ENCODE measurements around the gene STPG1.

STPG1 gene

DNA sequence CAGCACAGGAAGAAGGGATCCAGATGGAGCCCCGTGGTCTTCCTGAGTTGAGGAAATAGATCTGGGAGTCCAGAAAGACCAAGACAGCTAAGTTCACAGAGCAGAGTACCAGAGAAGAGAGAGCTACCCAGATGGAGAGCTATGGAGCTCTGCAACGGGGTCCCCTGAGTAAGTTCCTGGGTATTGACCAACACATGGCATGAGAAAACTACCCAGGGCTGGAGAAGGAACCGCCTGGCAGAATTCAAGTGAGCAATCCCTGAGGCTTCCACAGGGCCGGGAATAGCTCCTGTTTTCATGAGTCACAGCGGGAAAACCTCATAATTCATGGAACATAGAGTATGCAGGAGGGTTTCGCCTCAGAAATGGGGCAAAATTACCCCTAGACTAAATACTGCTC, 19.7 kb downstream of the STPG1 start:
- H3K4me1 Mint-ChIP-seq = peaks cover 34% of the 10 kb centered on the region
- no peak for DNase-seq (ENCODE audit: low spot score in 2 of 2)
- H3K9me3 Mint-ChIP-seq = no peaks in the 10 kb centered on the region
- no peaks in the 10 kb centered on the region for H3K27me3 Mint-ChIP-seq
- no peak for ATAC-seq (ENCODE audit: low read depth)
- H3K27ac Mint-ChIP-seq = peak overlapping the region; percentile 98
- peaks cover 4% of the 10 kb centered on the region for H3K36me3 Mint-ChIP-seq
- H3K4me3 Mint-ChIP-seq = no peak overlapping the region

DNA sequence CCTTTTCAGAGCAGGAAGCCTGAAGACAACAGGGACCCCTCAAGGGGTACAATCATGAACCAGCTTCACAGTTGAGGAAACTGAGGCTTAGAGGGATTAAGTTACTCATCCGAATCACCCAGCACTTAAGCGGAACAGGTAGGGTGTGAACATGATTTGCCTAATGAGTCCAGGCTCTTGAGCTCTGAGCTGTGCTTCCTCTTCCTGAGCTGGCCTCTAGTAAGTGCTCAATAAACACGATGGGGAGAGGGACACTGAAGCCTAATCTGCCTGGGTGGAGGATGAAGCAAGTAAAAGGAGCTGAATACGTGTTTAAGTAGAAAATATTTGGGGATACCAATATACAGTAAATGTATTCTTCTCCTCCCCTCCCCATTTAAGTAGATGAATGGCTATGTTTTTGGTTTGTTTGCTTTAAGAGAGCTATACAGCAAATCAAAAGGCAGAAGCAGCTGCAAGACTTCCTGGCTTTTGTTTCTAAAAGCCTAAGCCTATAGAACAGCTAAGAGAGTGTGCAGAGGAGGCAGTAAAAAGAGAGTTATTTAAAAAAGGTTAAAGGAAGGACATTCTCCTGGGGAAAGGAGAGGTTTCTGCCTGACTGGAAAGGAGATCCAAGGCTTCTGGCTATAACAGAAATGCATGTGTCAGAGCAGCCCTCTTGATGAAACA, 20.5 kb downstream of the STPG1 start:
- H3K4me3 Mint-ChIP-seq = peak overlapping the region; percentile 42
- ATAC-seq (ENCODE audit: low read depth) (peak; percentile 54), DNase-seq (ENCODE audit: low spot score in 2 of 2) (peak in 1 of 2 donors; percentile 22)
- no peaks in the 10 kb centered on the region for H3K27me3 Mint-ChIP-seq
- peak overlapping the region; percentile 98 for H3K27ac Mint-ChIP-seq
- peaks cover 34% of the 10 kb centered on the region for H3K4me1 Mint-ChIP-seq
- H3K36me3 Mint-ChIP-seq = peaks cover 4% of the 10 kb centered on the region
- no peaks in the 10 kb centered on the region for H3K9me3 Mint-ChIP-seq

DNA sequence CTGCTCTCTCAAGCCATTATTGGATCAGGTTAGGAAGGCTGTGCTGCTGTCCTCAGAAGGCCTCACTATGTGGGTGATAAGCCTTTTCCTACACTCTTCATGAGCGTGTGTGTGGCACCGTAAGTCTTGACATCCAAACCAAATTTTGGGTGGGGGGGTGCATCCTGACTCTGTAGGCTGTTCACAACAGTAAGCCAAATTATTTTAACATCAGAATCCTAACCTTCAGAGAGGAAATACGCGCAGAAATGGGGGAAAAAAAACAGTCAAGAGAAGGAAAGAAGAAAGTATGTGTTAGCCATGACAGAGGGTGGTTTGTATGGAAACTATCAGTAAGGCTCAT, 21.0 kb downstream of the STPG1 start:
- H3K4me1 Mint-ChIP-seq = peaks cover 34% of the 10 kb centered on the region
- DNase-seq (ENCODE audit: low spot score in 2 of 2) (no peak), ATAC-seq (ENCODE audit: low read depth) (peak; percentile 12)
- peaks cover 6% of the 10 kb centered on the region for H3K36me3 Mint-ChIP-seq
- H3K27ac Mint-ChIP-seq = peak overlapping the region; percentile 98
- H3K4me3 Mint-ChIP-seq = peak overlapping the region; percentile 84
- H3K27me3 Mint-ChIP-seq = no peaks in the 10 kb centered on the region
- H3K9me3 Mint-ChIP-seq = no peaks in the 10 kb centered on the region

GRCh38 chr1:24391882-24392603, 21.5 kb downstream of the STPG1 start:
- no peaks in the 10 kb centered on the region for H3K9me3 Mint-ChIP-seq
- peak overlapping the region; percentile 98 for H3K27ac Mint-ChIP-seq
- H3K4me3 Mint-ChIP-seq = peak overlapping the region; percentile 84
- no peaks in the 10 kb centered on the region for H3K27me3 Mint-ChIP-seq
- H3K36me3 Mint-ChIP-seq = peaks cover 6% of the 10 kb centered on the region
- DNase-seq (ENCODE audit: low spot score in 2 of 2) (peak; percentile 57 to 65), ATAC-seq (ENCODE audit: low read depth) (peak; percentile 67)
- H3K4me1 Mint-ChIP-seq = peaks cover 34% of the 10 kb centered on the region

DNA sequence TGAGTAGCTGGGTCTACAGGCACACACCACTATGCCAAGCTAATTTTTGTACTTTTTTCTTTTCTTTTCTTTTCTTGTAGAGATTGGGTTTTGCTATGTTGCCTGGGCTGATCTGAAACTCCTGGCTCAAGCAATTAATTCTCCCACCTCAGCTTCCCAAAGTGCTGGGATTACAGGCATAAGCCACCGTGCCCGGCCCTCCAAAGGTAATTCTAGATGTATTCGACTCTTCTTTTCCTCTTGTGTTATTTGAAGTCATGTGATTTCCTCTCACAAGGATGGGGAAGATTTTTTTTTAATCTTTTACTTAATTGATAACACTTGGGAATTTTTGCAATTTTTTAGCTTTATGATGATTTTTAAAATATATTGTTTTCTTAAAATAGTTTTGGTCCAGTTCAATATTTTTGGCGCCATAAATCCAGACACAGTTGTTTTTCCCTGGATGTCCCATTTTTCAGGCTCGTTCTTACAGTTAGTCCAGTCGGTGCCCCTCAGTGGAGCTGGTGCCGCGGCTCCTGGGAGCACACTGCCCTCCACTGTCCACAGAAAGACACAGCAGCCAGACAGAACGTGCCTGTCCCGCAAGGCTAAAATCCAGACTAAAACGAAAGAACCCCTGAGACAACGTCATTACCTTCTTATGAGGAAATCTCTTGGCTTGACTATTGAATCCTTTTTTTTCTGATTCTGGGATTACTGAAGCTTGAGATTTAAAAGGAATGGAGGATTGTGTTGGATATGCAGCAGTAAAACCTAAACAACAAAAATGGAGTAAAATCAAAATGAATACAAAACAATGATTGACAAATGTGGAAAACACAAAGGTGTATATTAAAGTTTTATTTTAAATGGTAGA, 22.4 kb downstream of the STPG1 start:
- peaks cover 10% of the 10 kb centered on the region for H3K36me3 Mint-ChIP-seq
- H3K27ac Mint-ChIP-seq = peak overlapping the region; percentile 98
- DNase-seq (ENCODE audit: low spot score in 2 of 2) (peak; percentile 54 to 65), ATAC-seq (ENCODE audit: low read depth) (peak; percentile 63)
- peak overlapping the region; percentile 84 for H3K4me3 Mint-ChIP-seq
- H3K27me3 Mint-ChIP-seq = no peaks in the 10 kb centered on the region
- no peaks in the 10 kb centered on the region for H3K9me3 Mint-ChIP-seq
- peaks cover 34% of the 10 kb centered on the region for H3K4me1 Mint-ChIP-seq

DNA sequence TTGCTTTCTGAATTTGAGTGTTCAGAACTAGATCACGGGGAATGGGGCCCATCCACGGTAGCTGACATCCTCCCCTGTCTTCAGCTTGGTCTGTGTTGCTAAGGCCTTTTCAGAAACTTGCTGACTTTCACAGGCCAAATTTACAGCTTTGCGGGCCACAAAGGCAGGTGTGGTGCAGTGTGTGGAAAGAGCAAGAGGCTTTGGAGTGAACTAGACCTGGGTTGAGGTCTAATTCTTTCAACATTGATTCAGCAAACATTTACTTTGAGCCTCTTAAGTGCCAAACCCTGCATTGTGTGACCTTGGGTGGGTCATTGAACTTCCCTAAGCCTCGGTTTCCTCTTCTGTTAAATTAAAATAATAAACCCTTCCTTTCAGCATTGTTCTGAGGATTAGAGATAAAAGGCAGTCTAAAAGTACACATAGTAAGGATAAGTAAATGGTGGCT, 24.3 kb downstream of the STPG1 start:
- Mint-ChIP-seq H3K27me3 (no peaks in the 10 kb centered on the region), H3K4me1 (peaks cover 38% of the 10 kb centered on the region), H3K9me3 (no peaks in the 10 kb centered on the region), H3K27ac (no peak overlapping the region), H3K36me3 (peaks cover 10% of the 10 kb centered on the region), H3K4me3 (no peak overlapping the region)
- DNase-seq (ENCODE audit: low spot score in 2 of 2) = no peak
- ATAC-seq (ENCODE audit: low read depth) = no peak

- H3K4me1 Mint-ChIP-seq = peaks cover 36% of the 10 kb centered on the region
- H3K27me3 Mint-ChIP-seq = no peaks in the 10 kb centered on the region
- peaks cover 10% of the 10 kb centered on the region for H3K36me3 Mint-ChIP-seq
- no peaks in the 10 kb centered on the region for H3K9me3 Mint-ChIP-seq
- H3K4me3 Mint-ChIP-seq = no peak overlapping the region
- no peak for ATAC-seq (ENCODE audit: low read depth)
- no peak overlapping the region for H3K27ac Mint-ChIP-seq
- no peak for DNase-seq (ENCODE audit: low spot score in 2 of 2)
These were observed 25.2 kb downstream of the STPG1 start for GRCh38 chr1:24388331-24388885.

GRCh38 chr1:24387636-24388175, 25.9 kb downstream of the STPG1 start:
- no peak overlapping the region for H3K4me3 Mint-ChIP-seq
- H3K27me3 Mint-ChIP-seq = no peaks in the 10 kb centered on the region
- no peak overlapping the region for H3K27ac Mint-ChIP-seq
- peaks cover 29% of the 10 kb centered on the region for H3K4me1 Mint-ChIP-seq
- DNase-seq (ENCODE audit: low spot score in 2 of 2) = no peak
- H3K36me3 Mint-ChIP-seq = peaks cover 12% of the 10 kb centered on the region
- ATAC-seq (ENCODE audit: low read depth) = no peak
- H3K9me3 Mint-ChIP-seq = no peaks in the 10 kb centered on the region

DNA sequence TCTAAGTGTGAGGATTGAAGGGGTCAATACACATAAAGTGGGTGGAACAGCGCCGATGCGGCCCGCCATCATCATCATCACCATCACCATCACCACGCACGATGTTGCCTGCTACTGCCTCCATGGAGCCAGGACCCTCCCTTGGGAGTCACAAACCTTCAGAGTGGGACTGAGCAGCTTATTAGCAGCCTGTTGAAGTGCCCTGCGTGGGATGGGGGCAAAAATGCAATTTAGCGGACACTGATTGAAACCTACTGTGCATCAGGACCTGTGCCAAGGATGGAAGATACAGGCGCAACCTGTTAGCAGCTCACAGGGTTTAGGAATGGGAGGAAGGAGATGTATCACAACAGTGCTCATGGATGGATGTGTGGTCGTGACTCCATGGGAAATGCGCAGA, 26.7 kb downstream of the STPG1 start:
- H3K9me3 Mint-ChIP-seq = no peaks in the 10 kb centered on the region
- H3K4me1 Mint-ChIP-seq = peaks cover 22% of the 10 kb centered on the region
- no peak overlapping the region for H3K4me3 Mint-ChIP-seq
- DNase-seq (ENCODE audit: low spot score in 2 of 2) (no peak), ATAC-seq (ENCODE audit: low read depth) (no peak)
- H3K27me3 Mint-ChIP-seq = no peaks in the 10 kb centered on the region
- H3K27ac Mint-ChIP-seq = no peak overlapping the region
- peaks cover 12% of the 10 kb centered on the region for H3K36me3 Mint-ChIP-seq

- H3K4me1 Mint-ChIP-seq = peaks cover 16% of the 10 kb centered on the region
- no peak overlapping the region for H3K27ac Mint-ChIP-seq
- H3K4me3 Mint-ChIP-seq = no peak overlapping the region
- DNase-seq (ENCODE audit: low spot score in 2 of 2) (no peak), ATAC-seq (ENCODE audit: low read depth) (no peak)
- H3K27me3 Mint-ChIP-seq = no peaks in the 10 kb centered on the region
- peaks cover 12% of the 10 kb centered on the region for H3K36me3 Mint-ChIP-seq
- no peaks in the 10 kb centered on the region for H3K9me3 Mint-ChIP-seq
These were observed 27.3 kb downstream of the STPG1 start for GRCh38 chr1:24386241-24386640.

DNA sequence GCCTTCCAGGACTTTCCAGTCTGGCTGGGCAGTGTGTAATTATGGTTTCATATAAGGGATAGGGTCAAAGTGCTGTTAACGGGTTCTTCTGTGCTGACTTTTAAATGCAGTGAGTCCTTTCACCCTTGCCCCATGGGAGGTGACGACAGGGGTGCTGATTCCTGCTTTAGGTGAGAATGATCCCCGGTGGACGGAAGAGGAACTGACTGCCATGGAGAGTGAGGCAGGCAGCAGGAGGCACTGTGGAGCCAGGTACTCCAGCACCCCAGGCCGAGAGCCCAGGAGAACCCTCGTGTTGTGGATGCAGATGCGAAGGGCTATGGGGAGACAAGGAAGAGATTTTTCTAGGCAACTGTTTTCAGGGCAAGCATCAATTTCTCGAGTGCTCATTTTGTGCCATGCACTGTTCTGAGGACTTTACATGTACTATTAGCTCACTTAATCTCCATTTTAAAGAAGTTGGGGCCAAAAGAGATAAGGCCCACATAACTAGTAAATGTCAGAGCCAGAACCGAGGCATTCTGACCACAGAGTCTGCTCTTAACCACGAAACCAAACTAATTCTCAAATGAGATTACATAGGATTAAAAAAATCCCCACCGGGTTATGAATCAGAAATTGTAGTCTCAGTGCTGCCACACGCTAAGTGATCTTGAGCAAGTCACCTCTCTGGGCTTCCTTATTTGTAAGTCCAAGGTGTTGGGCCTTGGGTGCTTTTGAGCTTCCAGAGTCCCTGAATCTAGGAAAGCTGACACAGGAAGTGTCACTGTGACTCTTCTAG, 28.2 kb downstream of the STPG1 start:
- Mint-ChIP-seq H3K36me3 (peaks cover 11% of the 10 kb centered on the region), H3K27me3 (no peaks in the 10 kb centered on the region), H3K27ac (peak overlapping the region; percentile 81), H3K4me3 (no peak overlapping the region), H3K9me3 (no peaks in the 10 kb centered on the region), H3K4me1 (peaks cover 15% of the 10 kb centered on the region)
- no peak for DNase-seq (ENCODE audit: low spot score in 2 of 2)
- peak; percentile 23 for ATAC-seq (ENCODE audit: low read depth)

GRCh38 chr1:24384251-24385090, 29.1 kb downstream of the STPG1 start:
- H3K36me3 Mint-ChIP-seq = peaks cover 9% of the 10 kb centered on the region
- peak; percentile 94 for ATAC-seq (ENCODE audit: low read depth)
- no peaks in the 10 kb centered on the region for H3K9me3 Mint-ChIP-seq
- H3K27ac Mint-ChIP-seq = peak overlapping the region; percentile 81
- H3K4me3 Mint-ChIP-seq = peak overlapping the region; percentile 59
- peaks cover 12% of the 10 kb centered on the region for H3K4me1 Mint-ChIP-seq
- H3K27me3 Mint-ChIP-seq = no peaks in the 10 kb centered on the region
- no peak for DNase-seq (ENCODE audit: low spot score in 2 of 2)

All from memory B cell (primary cell).